GM23338 (cell line): Measurements from ENCODE around the gene CSTPP1. TPM values are rescaled to one million over a fixed set of nuclear protein-coding genes. Genes with fewer than 3 reads are reported as not detected.

Experiments
- ATAC-seq: fragments of 200-7000 bp; cut with Tn5 transposase; 3 replicates; pipeline ENCODE4 v1.9.1; 2020
- DNase-seq: peaks from one replicate; pipeline ENCODE4 v3.0.0-alpha.2; 2015; ENCODE audit warnings: low spot score
- H2AFZ ChIP-seq: fragments of 200-600 bp; sonication (generic); 2 replicates; pipeline ENCODE4 v1.8.0; 2016; ENCODE audit warnings: antibody characterized with exemption, mild to moderate bottlenecking, moderate library complexity
- H3F3A ChIP-seq: fragments of 200-600 bp; sonication (generic); replicated peaks from 2 replicates; pipeline ENCODE4 v1.8.0; 2017; ENCODE audit warnings: antibody characterized with exemption, mixed run types, low read depth
- H3K27ac ChIP-seq: fragments of 200-600 bp; sonication (generic); 2 replicates; pipeline ENCODE4 v1.6.1; 2016; ENCODE audit warnings: low read depth
- H3K27me3 ChIP-seq: fragments of 200-600 bp; sonication (generic); 2 replicates; pipeline ENCODE4 v1.8.0; 2016; ENCODE audit warnings: mild to moderate bottlenecking, mixed run types, moderate library complexity; ENCODE audit not compliant: insufficient read depth
- H3K36me3 ChIP-seq: fragments of 200-600 bp; sonication (generic); 2 replicates; pipeline ENCODE4 v1.8.0; 2016; ENCODE audit warnings: mild to moderate bottlenecking; ENCODE audit not compliant: insufficient read depth
- H3K4me1 ChIP-seq: fragments of 200-600 bp; sonication (generic); 2 replicates; pipeline ENCODE4 v1.8.0; 2016; ENCODE audit warnings: mild to moderate bottlenecking, moderate library complexity; ENCODE audit not compliant: insufficient read depth
- H3K4me2 ChIP-seq: fragments of 200-600 bp; sonication (generic); 2 replicates; pipeline ENCODE4 v1.7.1; 2017; ENCODE audit warnings: mixed run types
- H3K4me3 ChIP-seq: fragments of 200-600 bp; sonication (generic); 2 replicates; pipeline ENCODE4 v1.6.1; 2016; ENCODE audit warnings: mixed run types
- H3K79me2 ChIP-seq: fragments of 200-600 bp; sonication (generic); replicated peaks from 2 replicates; pipeline ENCODE4 v1.8.0; 2017; ENCODE audit warnings: mild to moderate bottlenecking; ENCODE audit not compliant: insufficient read depth
- H3K9me2 ChIP-seq: fragments of 200-600 bp; sonication (generic); 2 replicates; pipeline ENCODE4 v1.8.0; 2017; ENCODE audit not compliant: insufficient read depth
- H4K20me1 ChIP-seq: fragments of 200-600 bp; sonication (generic); replicated peaks from 2 replicates; pipeline ENCODE4 v1.8.0; 2017; ENCODE audit warnings: mild to moderate bottlenecking; ENCODE audit not compliant: insufficient read depth
- H3K27ac Mint-ChIP-seq: 2 replicates; pipeline ENCODE4 v1.8.0; 2020; ENCODE audit warnings: inconsistent platforms, mild to moderate bottlenecking, moderate library complexity, mixed read lengths
- H3K27me3 Mint-ChIP-seq: 3 replicates; pipeline ENCODE4 v1.8.0; 2022; ENCODE audit warnings: low read depth, mild to moderate bottlenecking, moderate library complexity, mixed read lengths, inconsistent platforms; ENCODE audit not compliant: insufficient read depth, poor library complexity
- H3K36me3 Mint-ChIP-seq: 3 replicates; pipeline ENCODE4 v1.8.0; 2021; ENCODE audit warnings: low read depth, mild to moderate bottlenecking, inconsistent platforms, moderate library complexity, mixed read lengths
- H3K4me1 Mint-ChIP-seq: 3 replicates; pipeline ENCODE4 v1.8.0; 2020; ENCODE audit warnings: mild to moderate bottlenecking, inconsistent platforms, mixed read lengths
- H3K4me3 Mint-ChIP-seq: 3 replicates; pipeline ENCODE4 v1.8.0; 2021; ENCODE audit warnings: moderate library complexity, mild to moderate bottlenecking, inconsistent platforms, mixed read lengths
- H3K9me3 Mint-ChIP-seq: 3 replicates; pipeline ENCODE4 v1.8.0; 2020; ENCODE audit warnings: moderate library complexity, mild to moderate bottlenecking, inconsistent platforms, mixed read lengths
- CREB1 ChIP-seq: fragments of 250-450 bp; sonication (Bioruptor Pico); IDR thresholded peaks from 2 replicates; pipeline ENCODE4 v1.5.0; 2020; ENCODE audit warnings: low read depth, mild to moderate bottlenecking, moderate library complexity
- ETS1 ChIP-seq: IDR thresholded peaks from 2 replicates; pipeline ENCODE4 v1.6.1; 2016; ENCODE audit warnings: antibody characterized with exemption
- EZH2 ChIP-seq: fragments of 200-600 bp; sonication (generic); IDR thresholded peaks from one replicate; pipeline ENCODE4 v1.8.0; 2017; ENCODE audit warnings: antibody characterized with exemption, mild to moderate bottlenecking, low read depth; ENCODE audit not compliant: unreplicated experiment
- EZH2phosphoT487 ChIP-seq: fragments of 200-600 bp; sonication (generic); IDR thresholded peaks from one replicate; pipeline ENCODE4 v1.8.1; 2018; ENCODE audit warnings: antibody characterized with exemption; ENCODE audit not compliant: unreplicated experiment
- JUNB ChIP-seq: IDR thresholded peaks from one replicate; pipeline ENCODE4 v1.6.1; 2016; ENCODE audit warnings: antibody characterized with exemption; ENCODE audit not compliant: unreplicated experiment
- NANOG ChIP-seq: IDR thresholded peaks from 2 replicates; pipeline ENCODE4 v1.6.1; 2016; ENCODE audit warnings: antibody characterized with exemption, borderline replicate concordance
- POLR2AphosphoS5 ChIP-seq: IDR thresholded peaks from 2 replicates; pipeline ENCODE4 v1.6.1; 2016; ENCODE audit warnings: antibody characterized with exemption, low read depth
- REST ChIP-seq: IDR thresholded peaks from one replicate; pipeline ENCODE4 v1.6.1; 2018; ENCODE audit warnings: antibody characterized with exemption; ENCODE audit not compliant: unreplicated experiment
- ZNF114 ChIP-seq: fragments of 250-450 bp; sonication (Bioruptor Pico); IDR thresholded peaks from 2 replicates; pipeline ENCODE4 v1.5.0; 2020; ENCODE audit warnings: mild to moderate bottlenecking, moderate library complexity
- ZNF331 ChIP-seq: fragments of 250-450 bp; sonication (Bioruptor Pico); IDR thresholded peaks from 2 replicates; pipeline ENCODE4 v1.5.0; 2020; ENCODE audit warnings: low read depth, mild to moderate bottlenecking, moderate library complexity
- ZNF462 ChIP-seq: fragments of 250-450 bp; sonication (Bioruptor Pico); IDR thresholded peaks from 2 replicates; pipeline ENCODE4 v1.5.0; 2020; ENCODE audit warnings: mild to moderate bottlenecking, moderate library complexity
- polyA plus RNA-seq: library from polyadenylated mRNA; unstranded; fragments of >200 nt; fragmentation: Nextera tagmentation; extraction: Ambion mirVana; gene quantifications from 2 replicates; pipeline ENCODE4 v1.2.1, GENCODE V29; 2016
- total RNA-seq: library from RNA; depleted of rRNA; stranded (reverse); fragments of >200 nt; shearing (Covaris generic); gene quantifications from 2 replicates; pipeline ENCODE4 v1.2.3, GENCODE V29; 2014

The CSTPP1 gene
- total and polyA plus RNA-seq, 2 experiments from 2014 or later, result 23.5 to 42.6 TPM

DNA sequence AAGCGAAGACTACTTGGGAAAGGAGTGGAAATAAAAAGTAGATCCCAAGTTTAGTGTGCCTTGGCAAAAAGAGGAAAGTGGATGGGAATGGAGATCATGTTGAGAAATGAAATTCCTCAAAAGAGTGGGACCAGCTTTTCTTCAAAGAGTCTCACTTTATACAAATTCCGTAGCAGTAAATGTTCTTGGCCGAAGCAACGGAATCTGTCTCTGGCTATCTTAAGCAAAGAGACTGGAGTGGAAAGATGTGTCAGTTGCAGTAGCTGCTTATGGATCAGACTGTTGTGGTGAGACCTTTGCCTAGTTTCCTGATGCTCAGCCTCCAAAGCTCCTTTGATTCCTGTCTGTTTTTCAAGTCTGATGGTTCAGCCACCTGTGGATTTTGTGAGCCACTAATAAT lies 73.6 kb downstream of the CSTPP1 start (continued):
- no peak for TF ChIP-seq POLR2AphosphoS5
- no peak for TF ChIP-seq EZH2phosphoT487
- no peak for TF ChIP-seq NANOG
- TF ChIP-seq CREB1 (CRISPR knock-in tag), result no peak
- no peak for TF ChIP-seq EZH2
- TF ChIP-seq REST, result no peak
- TF ChIP-seq ZNF331, result no peak
- TF ChIP-seq JUNB, result no peak

GRCh38 chr11:47014097-47014496 lies 77.5 kb downstream of the CSTPP1 start:
- no peak overlapping the region for H3K27ac Mint-ChIP-seq
- Histone ChIP-seq H3K4me2 (no peak overlapping the region), H2AFZ (no peak overlapping the region), H3K9me2 (no peaks in the 10 kb centered on the region), H3K27ac (no peak overlapping the region), H3F3A (no peaks in the 10 kb centered on the region; the same call in 1 of the 2 replicates), H3K27me3 (no peaks in the 10 kb centered on the region), H3K4me3 (no peak overlapping the region), H3K4me1 (no peaks in the 10 kb centered on the region), H4K20me1 (no peaks in the 10 kb centered on the region), H3K79me2 (no peaks in the 10 kb centered on the region), H3K36me3 (no peaks in the 10 kb centered on the region)
- H3K36me3 Mint-ChIP-seq, result no peaks in the 10 kb centered on the region; the same call in 2 of the 3 replicates
- no peaks in the 10 kb centered on the region for H3K9me3 Mint-ChIP-seq
- H3K27me3 Mint-ChIP-seq, result no peaks in the 10 kb centered on the region
- no peak overlapping the region for H3K4me3 Mint-ChIP-seq
- no peak for DNase-seq
- no peaks in the 10 kb centered on the region for H3K4me1 Mint-ChIP-seq
- no peak for ATAC-seq
- TF ChIP-seq ZNF114 (CRISPR knock-in tag), result no peak
- no peak for TF ChIP-seq ETS1
- no peak for TF ChIP-seq JUNB
- TF ChIP-seq ZNF462 (CRISPR knock-in tag), result no peak
- no peak for TF ChIP-seq NANOG
- no peak for TF ChIP-seq POLR2AphosphoS5
- TF ChIP-seq REST, result no peak
